ENCODE data around the gene TMEM270. TPM values are rescaled to one million over a fixed set of nuclear protein-coding genes. Genes with fewer than 3 reads are reported as not detected.

The TMEM270 gene
- total RNA-seq, 3 donors from 2014 or later, result not detected

GRCh38 chr7:73885433-73885974, 24.5 kb downstream of the TMEM270 start:
- ATAC-seq, result no peak
- Histone ChIP-seq H3K4me1 (ENCODE audit: low read depth) (peaks cover 8% of the 10 kb centered on the region), H3K9me3 (no peaks in the 10 kb centered on the region), H3K4me3 (no peak overlapping the region), H3K36me3 (ENCODE audit: low read depth) (no peaks in the 10 kb centered on the region)
- no peak for DNase-seq
- intact Hi-C loops (cut with DNase I, micrococcal nuclease), result no loop called here
- TF ChIP-seq, protein P1, sequence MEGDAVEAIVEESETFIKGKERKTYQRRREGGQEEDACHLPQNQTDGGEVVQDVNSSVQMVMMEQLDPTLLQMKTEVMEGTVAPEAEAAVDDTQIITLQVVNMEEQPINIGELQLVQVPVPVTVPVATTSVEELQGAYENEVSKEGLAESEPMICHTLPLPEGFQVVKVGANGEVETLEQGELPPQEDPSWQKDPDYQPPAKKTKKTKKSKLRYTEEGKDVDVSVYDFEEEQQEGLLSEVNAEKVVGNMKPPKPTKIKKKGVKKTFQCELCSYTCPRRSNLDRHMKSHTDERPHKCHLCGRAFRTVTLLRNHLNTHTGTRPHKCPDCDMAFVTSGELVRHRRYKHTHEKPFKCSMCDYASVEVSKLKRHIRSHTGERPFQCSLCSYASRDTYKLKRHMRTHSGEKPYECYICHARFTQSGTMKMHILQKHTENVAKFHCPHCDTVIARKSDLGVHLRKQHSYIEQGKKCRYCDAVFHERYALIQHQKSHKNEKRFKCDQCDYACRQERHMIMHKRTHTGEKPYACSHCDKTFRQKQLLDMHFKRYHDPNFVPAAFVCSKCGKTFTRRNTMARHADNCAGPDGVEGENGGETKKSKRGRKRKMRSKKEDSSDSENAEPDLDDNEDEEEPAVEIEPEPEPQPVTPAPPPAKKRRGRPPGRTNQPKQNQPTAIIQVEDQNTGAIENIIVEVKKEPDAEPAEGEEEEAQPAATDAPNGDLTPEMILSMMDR (IDR thresholded peaks at IDR 0.05), result no peak

DNA sequence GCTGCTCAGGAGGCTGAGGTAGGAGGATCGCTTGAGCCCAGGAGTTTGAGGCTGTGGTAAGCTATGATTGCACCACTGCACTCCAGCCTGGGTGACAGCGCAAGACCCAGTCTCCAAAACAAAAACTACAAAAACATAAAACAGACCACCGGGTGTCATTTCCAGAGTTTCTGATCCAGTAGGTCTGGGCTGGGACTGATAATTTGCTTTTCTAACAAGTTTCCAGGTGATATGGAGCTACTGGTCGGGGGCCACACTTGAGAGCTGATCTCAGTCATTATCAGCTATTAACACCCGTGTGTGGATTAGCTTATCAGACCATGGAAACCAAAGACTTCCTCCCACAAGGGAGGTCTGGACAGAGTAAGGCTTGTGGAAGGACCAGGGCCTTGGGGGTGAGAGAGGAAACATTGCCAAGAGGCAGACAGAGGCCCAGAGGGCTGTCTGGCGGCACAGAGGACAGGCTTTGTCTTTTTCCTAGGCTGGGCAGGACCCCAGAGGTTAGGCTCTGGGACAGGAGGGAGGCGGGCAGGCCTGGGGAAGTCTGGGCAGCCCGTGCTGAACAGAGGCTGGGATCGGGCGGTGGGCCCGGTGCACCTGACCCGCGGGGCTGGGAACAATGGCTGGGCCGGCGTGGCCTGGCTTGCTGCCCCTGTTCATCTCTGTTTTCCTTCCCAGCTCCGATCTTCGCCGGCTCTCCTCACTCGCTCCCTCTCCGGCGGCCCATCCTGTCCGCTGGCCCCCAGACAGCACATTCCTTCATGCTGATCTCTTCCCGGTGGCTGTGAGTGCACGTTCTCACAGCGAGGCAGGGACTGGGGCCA, 25.2 kb downstream of the TMEM270 start:
- Histone ChIP-seq H3K9me3 (no peaks in the 10 kb centered on the region), H3K36me3 (ENCODE audit: low read depth) (no peaks in the 10 kb centered on the region), H3K4me3 (no peak overlapping the region), H3K4me1 (ENCODE audit: low read depth) (peaks cover 6% of the 10 kb centered on the region)
- TF ChIP-seq, protein P1 (IDR thresholded peaks at IDR 0.05), result no peak
- intact Hi-C loops (cut with DNase I, micrococcal nuclease), result no loop called here
- ATAC-seq, result peak; percentile 46
- peak in 1 of 3 donors; percentile 56 for DNase-seq

- intact Hi-C loops (cut with DNase I, micrococcal nuclease), result no loop called here
- no peaks in the 10 kb centered on the region for H3K36me3 ChIP-seq (ENCODE audit: low read depth)
- TF ChIP-seq, protein P1 (IDR thresholded peaks at IDR 0.05), result no peak
Measured at GRCh38 chr7:73887762-73888161, 26.8 kb downstream of the TMEM270 start.

GRCh38 chr7:73888959-73889358, 28.0 kb downstream of the TMEM270 start:
- no peak overlapping the region for H3K4me3 ChIP-seq
- ATAC-seq, result no peak
- no peaks in the 10 kb centered on the region for H3K9me3 ChIP-seq
- TF ChIP-seq, protein P1 (IDR thresholded peaks at IDR 0.05), result no peak
- intact Hi-C loops (cut with DNase I, micrococcal nuclease), result no loop called here
- no peaks in the 10 kb centered on the region for H3K36me3 ChIP-seq (ENCODE audit: low read depth)
- no peak for DNase-seq
- H3K4me1 ChIP-seq (ENCODE audit: low read depth), result no peaks in the 10 kb centered on the region

More at GRCh38 chr7:73887762-73888161, 26.8 kb downstream of the TMEM270 start:
- no peak overlapping the region for H3K4me3 ChIP-seq
- no peak for DNase-seq
- H3K4me1 ChIP-seq (ENCODE audit: low read depth), result no peaks in the 10 kb centered on the region
- ATAC-seq, result no peak
- H3K9me3 ChIP-seq, result no peaks in the 10 kb centered on the region

DNA sequence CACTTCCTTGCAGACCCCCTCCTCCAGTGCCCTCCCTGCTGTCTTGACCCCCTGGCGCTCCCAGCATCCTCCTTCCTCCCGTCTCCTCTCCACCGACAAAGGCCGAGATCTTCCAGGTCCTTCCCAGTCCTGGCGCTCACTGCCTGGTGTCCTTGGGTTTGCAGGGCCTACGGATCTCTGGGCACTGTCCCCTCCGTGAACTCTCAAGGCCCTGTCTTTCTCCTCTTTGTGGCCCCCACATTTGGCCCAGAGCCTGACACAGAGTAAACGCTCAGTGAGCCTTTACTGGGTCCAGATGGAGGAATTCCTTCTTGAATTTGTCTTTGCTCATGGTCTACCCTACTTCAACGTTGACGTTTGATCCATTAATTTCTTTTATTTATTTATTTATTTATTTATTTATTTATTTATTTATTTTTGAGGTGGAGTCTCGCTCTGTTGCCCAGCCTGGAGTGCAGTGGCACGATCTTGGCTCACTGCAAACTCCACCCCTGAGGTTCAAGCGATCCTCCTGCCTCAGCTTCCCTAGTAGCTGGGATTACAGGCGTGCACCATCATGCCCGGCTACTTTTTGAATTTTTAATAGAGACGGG, 29.7 kb downstream of the TMEM270 start:
- Histone ChIP-seq H3K9me3 (no peaks in the 10 kb centered on the region), H3K4me1 (ENCODE audit: low read depth) (no peaks in the 10 kb centered on the region), H3K36me3 (ENCODE audit: low read depth) (no peaks in the 10 kb centered on the region), H3K4me3 (no peak overlapping the region)
- no peak for DNase-seq
- no peak for ATAC-seq
- TF ChIP-seq, protein P1 (IDR thresholded peaks at IDR 0.05), result no peak
- intact Hi-C loops (cut with DNase I, micrococcal nuclease), result no loop called here

Data from mucosa of descending colon (tissue), 3 donors.